ENCODE data around the gene LYPD6. TPM values are rescaled to one million over a fixed set of nuclear protein-coding genes. Genes with fewer than 3 reads are reported as not detected.
"Not testable (repeated sequence)": the region's sequence is repeated elsewhere in the genome, so short reads cannot be mapped to it uniquely, and the experiment has no call there.

LYPD6 gene
- polyA plus RNA-seq, 1 donor, result 1.2 TPM

DNA sequence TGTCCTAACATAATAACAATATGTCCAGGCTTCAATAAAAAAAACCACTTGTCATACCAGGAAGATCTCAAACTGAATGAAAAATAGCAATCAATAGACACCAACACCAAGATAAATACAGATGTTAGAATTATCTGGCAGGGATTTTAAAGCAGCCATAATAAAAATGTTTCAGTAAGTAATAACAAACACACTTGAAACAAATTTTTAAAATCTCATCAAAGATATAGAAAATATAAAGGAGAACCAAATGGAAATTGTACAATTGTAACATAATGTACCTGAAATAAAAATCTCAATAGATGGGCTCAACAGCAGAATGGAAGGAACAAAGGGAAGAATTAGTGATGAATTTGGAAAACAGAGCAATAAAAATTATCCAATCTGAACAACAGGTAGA lies 128.1 kb downstream of the LYPD6 start:
- no peak for DNase-seq

- no peak for DNase-seq
These were observed 133.1 kb downstream of the LYPD6 start for GRCh38 chr2:149463328-149464002.

- DNase-seq, result no peak
These were observed 134.0 kb downstream of the LYPD6 start for GRCh38 chr2:149464396-149464795.

DNA sequence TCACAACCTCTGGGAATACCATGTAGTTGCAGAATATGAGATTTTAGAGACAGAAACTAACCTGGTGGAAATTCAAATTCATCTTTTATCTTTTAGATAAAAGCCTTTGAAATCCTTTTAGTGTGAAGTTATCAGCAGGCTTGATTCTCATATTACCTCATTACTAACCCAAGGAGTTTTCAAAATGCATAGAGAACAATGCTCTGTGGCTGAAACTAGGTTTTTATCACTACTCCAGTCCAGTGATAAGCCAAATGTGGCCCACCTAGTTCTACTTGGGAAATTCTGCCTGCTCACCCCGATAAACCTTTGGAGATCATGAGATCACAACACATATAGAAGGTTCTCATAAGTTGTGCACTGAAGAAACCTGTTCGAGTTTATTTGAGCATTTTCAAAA lies 135.5 kb downstream of the LYPD6 start:
- no peak for DNase-seq

GRCh38 chr2:149466635-149467034 lies 136.2 kb downstream of the LYPD6 start:
- DNase-seq, result no peak

GRCh38 chr2:149467436-149467835 lies 137.0 kb downstream of the LYPD6 start:
- no peak for DNase-seq

- DNase-seq, result no peak
These were observed 138.2 kb downstream of the LYPD6 start for GRCh38 chr2:149468636-149469035.

DNA sequence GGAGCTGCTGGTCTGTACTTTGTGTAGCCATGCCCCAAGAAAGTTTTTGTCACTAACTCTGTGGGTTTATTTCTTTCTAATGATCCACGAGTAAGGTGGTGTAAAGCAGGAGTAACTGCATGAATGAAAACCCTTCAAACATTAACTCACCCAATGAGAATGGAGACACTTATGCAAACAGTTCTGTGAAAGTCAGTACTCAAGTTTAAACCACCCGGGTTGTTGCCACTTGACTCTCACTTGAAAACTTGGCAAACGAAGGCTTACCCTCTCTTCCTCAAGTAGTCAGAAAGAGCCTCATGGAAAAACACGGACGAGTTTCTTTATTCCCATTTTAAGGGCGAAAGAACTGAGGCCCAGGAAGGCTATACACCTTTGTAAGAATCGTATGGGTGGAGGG lies 139.7 kb downstream of the LYPD6 start:
- no peak for DNase-seq

DNA sequence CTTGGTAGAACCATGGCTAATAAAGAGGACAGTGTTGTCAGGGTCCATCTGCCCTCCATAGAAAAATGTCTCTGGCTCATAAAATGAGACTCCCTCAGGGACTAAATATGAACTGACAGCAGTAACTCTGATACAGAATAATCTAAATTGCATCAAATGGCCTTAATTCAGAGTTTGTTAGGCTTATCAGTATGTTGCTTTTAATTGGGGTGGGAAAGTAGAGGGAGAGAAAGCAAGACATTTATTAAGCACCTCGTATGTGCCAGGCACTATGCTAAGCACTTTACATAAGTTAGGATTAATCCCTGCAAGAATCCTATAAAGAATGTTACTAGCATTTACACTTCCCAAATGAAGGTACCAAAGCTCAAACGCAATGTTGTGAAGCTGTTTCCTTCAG lies 142.0 kb downstream of the LYPD6 start:
- no peak for DNase-seq

- no peak for DNase-seq
These were observed 142.7 kb downstream of the LYPD6 start for GRCh38 chr2:149473068-149473467.

GRCh38 chr2:149473521-149473920 lies 143.1 kb downstream of the LYPD6 start:
- no peak for DNase-seq

- DNase-seq, result no peak
These were observed 152.7 kb downstream of the LYPD6 start for GRCh38 chr2:149483004-149483605.

DNA sequence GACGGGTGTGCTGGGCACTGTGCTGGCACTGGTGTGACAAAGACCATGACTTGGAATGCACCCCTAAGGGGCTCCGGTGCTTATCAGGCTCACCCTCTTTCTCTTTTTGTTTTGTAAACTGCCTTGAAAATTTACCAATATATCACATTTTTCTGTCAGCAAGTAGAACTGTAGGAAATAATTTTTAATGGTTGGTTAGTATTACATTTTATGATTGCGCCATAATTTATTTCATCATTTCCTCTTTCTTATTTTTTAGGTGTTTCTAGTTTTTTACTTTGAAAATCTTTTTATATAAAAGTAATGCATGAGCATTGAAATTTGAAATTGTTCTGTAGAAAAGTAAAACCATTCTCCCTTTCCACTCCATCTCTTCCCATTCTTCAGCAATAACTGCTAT lies 156.3 kb downstream of the LYPD6 start:
- no peak for DNase-seq

- no peak for DNase-seq
These were observed 156.8 kb downstream of the LYPD6 start for GRCh38 chr2:149487189-149487588.

DNA sequence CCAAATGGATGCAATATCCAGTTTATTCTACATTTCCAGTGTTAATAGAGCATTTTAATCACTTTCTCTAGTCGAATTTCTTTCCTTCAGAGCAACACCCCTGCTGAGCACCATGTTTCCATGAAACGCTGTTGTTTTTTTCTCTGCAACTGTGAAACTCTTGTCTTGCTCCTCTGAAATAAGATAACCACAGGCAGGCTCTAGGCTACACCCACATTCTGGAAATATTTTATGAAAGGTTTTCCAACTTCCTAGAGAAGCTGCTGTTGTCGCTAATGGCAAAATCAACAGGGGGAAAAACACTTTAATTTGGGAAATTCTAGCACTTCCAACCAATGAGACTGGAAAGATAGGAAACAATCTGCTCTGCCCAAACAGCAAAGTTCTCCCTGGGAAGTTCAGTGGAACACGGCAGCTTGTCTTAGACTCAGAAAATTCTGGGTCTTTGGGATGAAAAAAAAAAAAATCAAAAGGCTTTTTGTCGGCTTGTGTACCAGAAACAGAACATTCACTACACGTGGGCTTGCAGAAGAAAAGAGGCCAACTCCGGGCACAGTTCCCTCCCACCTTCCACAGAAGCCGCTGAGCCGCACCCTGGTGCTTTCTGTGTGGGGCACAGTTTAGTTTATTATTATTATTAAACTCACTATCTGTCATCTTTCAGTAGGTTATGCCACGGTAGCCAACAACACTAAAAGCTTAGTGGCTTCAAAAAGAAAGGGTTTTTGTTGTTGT lies 158.5 kb downstream of the LYPD6 start:
- no peak for DNase-seq

- no peak for DNase-seq
These were observed 159.1 kb downstream of the LYPD6 start for GRCh38 chr2:149489452-149489851.

GRCh38 chr2:149490296-149490695 lies 159.9 kb downstream of the LYPD6 start:
- no peak for DNase-seq

- no peak for DNase-seq
These were observed 162.5 kb downstream of the LYPD6 start for GRCh38 chr2:149492923-149493322.

GRCh38 chr2:149499204-149499603 lies 168.8 kb downstream of the LYPD6 start:
- not testable (repeated sequence) for DNase-seq

- not testable (repeated sequence) for DNase-seq
These were observed 176.4 kb downstream of the LYPD6 start for GRCh38 chr2:149506808-149507207.

DNA sequence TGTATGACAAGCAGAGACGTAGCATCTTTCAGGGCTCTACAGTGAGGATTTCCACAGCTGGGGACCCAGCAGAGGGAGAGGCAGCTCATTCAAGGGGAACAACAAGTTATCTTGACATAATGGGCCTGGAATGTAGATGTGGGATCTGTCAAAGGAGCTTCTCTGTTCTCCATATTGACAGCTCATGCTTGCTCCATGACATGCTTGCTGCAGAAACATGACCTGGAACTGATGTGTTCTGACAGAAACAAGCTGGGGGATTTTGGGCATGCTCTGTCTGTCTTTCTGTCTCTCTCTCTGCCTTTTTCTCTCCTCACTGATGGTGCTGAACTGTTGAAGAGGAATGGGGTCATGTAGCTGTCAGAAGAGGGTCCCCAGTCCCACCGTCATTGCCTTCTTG lies 177.6 kb downstream of the LYPD6 start:
- DNase-seq, result no peak

- no peak for DNase-seq
These were observed 183.1 kb downstream of the LYPD6 start for GRCh38 chr2:149513461-149513860.
